GM21390 (cell line): ENCODE measurements around the gene EPN2.
"Not testable (repeated sequence)": the region's sequence is repeated elsewhere in the genome, so short reads cannot be mapped to it uniquely, and the experiment has no call there.

Experiments
- ATAC-seq: cut with Tn5 transposase; IDR thresholded peaks from one replicate; pipeline ENCODE4 v1.9.1; 2021; ENCODE audit not compliant: unreplicated experiment

EPN2 gene

DNA sequence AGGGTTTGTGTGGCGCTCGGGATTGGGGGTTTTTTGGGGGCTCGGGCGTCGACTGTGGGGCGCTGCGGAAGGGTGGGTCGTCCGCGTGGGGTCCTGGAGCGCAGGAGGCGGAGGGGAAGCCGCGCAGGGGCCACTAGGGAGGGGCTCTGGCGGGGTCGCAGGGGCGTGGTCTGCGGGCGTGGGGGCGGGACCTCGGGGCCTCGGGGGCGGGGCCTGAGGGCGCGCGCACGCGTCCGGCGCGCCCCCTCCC is at the start of gene EPN2:
Gene EPN2, plus strand, starts transcription at position 228 of the 250 bp plus-strand sequence. CDS start 45,754 bp downstream, outside the sequence.
- not testable (repeated sequence) for ATAC-seq

DNA sequence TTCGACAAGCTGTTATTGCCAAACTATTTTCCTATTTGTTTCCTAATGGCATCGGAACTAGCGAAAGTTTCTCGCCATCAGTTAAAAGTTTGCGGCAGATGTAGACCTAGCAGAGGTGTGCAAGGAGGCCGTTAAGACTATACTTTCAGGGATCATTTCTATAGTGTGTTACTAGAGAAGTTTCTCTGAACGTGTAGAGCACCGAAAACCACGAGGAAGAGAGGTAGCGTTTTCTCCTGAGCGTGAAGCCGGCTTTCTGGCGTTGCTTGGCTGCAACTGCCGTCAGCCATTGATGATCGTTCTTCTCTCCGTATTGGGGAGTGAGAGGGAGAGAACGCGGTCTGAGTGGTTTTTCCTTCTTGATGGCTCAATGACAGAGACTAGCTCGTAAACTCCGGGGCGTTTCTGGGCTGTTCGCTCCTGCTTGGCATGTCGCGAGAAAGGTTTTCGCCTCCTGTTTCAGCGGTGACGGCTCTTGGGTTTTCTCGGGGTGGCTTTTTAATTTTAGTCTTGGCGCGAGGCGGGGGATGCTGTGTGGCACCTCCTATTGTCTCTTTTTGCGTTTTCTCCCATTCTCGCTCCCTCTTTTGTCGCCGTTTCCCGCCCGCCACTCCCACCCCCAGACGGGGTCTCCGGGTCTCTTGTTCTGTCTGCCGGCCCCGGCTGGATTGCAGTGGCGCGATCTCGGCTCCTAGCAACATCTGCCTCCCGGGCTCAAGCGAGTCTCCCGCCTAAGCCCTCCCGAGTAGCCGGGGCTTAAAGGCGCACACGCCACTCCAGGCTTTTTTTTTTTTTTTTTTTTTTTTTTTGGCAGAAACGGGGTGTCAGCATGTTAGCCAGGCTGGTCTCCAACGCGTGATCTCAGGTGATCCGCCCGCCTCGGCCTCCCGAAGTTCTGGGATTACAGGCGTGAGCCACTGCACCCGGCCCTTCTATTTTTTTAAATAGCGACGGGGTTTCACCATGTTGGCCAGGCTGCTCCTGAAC is 49.0 kb upstream of the EPN2 start:
- ATAC-seq = not testable (repeated sequence)

DNA sequence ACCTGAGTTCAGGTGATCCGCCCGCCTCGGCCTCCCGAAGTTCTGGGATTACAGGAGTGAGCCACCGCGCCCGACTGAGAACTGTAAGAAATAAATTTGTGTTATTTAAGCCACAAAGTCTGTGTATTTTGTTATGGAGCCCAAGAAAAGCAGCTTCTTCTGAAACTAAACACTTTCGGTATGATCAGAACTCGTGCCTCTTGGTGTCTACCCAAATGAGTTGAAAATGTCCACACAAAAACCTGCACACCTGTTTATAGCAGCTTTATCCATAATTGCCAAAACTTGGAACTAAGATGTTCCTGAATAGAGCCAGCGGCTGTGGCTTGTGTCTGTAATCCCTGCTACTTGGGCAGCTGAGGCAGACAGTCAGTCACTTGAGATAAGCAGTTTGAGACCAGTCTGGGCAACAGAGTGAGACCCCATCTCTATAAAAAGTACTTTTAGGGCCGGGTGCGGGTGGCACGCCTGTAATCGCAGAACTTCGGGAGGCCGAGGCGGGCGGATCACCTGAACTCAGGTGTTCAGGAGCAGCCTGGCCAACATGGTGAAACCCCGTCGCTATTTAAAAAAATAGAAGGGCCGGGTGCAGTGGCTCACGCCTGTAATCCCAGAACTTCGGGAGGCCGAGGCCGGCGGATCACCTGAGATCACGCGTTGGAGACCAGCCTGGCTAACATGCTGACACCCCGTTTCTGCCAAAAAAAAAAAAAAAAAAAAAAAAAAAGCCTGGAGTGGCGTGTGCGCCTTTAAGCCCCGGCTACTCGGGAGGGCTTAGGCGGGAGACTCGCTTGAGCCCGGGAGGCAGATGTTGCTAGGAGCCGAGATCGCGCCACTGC is 48.1 kb upstream of the EPN2 start:
- ATAC-seq = not testable (repeated sequence)

DNA sequence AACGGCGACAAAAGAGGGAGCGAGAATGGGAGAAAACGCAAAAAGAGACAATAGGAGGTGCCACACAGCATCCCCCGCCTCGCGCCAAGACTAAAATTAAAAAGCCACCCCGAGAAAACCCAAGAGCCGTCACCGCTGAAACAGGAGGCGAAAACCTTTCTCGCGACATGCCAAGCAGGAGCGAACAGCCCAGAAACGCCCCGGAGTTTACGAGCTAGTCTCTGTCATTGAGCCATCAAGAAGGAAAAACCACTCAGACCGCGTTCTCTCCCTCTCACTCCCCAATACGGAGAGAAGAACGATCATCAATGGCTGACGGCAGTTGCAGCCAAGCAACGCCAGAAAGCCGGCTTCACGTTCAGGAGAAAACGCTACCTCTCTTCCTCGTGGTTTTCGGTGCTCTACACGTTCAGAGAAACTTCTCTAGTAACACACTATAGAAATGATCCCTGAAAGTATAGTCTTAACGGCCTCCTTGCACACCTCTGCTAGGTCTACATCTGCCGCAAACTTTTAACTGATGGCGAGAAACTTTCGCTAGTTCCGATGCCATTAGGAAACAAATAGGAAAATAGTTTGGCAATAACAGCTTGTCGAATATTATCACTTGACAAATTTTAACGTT is 47.3 kb upstream of the EPN2 start:
- not testable (repeated sequence) for ATAC-seq

DNA sequence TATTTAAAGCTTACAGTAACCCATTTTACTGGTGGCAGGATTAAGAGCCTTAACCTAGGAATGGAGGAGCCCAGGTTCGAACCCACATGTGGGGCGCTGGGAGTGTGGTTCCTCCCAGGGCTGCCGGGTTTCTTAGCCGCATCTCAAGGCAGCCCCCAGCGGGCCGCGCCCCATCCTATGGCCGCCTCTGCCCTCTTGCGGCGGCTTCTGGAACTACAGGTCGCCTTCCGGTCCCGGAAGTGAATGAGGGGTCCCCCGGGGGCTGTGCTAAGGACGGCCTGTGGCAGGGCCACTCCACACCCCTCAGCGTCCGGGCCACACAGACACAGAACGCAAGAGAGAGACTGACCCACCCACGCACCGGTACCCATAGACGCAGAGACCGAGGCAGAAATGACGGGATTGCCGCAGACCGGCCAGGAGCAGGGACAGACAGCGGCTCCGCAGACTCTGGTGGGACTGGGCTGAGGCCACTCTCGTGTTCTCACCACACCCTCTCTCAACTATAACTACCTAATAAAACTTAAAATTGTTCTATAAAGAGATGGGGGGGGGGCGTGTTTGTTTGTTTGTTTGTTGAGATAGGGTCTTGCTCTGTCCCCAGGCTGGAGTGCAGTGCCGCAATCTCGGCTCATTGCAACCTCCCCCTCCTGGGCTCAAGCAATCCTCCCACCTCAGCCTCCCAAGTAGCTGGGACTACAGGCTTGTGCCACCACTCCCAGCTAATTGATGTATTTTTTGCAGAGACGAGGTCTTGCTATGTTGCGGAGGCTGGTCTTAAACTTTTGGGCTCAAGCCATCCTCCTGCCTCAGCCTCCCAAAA is 40.6 kb upstream of the EPN2 start:
- ATAC-seq = not testable (repeated sequence)

DNA sequence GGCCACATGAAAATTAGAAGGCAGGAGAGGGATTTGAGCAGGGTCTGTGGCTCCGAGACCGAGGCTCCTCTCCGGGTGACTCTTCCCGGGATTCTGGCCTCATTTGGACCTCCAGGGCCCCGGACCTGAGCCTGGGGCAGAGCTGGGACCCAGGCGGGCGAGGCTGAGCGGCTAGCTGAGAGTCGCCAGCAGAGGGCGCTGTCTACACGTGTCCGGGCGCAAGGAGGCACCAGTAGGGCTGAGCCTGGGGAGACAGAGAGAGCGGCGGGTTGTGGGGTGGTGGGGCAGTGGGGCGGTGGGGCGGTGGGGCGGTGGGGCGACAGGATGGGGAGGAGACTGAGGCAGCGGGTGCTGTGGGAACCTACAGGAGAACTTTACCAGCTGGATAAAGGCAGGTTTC is 34.7 kb upstream of the EPN2 start:
- not testable (repeated sequence) for ATAC-seq

DNA sequence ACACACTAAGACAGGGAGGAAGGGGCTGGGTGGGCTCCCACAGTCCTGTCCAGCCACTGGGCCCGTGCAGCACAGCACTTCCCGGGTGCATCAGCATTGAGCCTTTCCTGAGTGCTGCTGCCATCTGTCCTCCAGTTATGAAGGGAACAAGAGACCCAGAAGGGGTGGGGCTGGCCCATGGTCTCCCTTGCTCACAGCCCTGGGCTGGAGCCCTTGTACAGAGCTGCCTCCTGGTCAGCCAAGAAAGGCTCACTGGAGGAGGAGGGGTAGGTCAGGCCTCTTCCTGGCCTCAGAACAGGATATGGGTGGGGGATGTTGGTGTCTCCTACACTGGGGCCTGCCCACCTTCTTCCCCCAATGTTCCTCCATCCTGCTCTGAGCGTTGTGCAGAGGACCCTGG is 33.7 kb upstream of the EPN2 start:
- ATAC-seq = not testable (repeated sequence)

DNA sequence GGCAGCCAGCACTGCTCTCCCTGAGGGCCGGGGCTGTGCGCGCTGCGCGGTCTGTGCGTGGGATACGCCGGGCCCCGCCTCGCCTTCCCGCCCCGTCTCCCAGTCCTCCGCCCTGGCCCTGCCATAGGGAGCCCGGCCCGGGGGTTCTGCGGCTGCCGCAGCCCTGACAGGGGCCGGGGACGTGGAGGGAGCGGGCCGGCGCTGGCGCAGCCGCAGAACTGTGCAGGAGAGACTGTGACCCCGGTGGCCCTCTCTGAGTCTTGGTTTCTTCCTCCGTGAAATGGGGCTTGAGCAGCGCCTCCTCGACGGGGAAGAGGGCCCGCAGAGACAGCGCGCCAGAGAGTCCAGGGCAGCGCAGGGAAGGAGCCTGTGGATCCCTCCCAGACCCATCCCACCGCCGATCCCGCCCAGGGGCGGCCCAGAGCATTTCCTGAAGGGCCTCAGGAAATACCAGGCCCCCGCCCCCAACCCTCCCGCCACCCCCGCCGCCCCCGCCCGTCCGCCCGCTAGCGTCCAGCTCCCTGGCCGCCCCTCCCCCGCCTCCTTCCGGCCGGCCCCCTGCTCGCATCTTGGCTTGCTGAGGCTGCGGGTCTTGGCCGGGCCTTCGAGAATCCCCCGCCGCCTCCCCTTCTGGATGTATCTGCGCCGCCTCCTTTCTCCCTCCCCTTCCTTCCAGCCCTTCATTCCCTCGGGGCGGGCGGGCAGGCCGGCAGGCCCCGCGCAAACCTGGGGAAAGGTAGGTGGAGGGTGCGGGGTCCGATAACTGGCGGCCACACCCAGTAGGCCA is 21.9 kb upstream of the EPN2 start:
- ATAC-seq = not testable (repeated sequence)

DNA sequence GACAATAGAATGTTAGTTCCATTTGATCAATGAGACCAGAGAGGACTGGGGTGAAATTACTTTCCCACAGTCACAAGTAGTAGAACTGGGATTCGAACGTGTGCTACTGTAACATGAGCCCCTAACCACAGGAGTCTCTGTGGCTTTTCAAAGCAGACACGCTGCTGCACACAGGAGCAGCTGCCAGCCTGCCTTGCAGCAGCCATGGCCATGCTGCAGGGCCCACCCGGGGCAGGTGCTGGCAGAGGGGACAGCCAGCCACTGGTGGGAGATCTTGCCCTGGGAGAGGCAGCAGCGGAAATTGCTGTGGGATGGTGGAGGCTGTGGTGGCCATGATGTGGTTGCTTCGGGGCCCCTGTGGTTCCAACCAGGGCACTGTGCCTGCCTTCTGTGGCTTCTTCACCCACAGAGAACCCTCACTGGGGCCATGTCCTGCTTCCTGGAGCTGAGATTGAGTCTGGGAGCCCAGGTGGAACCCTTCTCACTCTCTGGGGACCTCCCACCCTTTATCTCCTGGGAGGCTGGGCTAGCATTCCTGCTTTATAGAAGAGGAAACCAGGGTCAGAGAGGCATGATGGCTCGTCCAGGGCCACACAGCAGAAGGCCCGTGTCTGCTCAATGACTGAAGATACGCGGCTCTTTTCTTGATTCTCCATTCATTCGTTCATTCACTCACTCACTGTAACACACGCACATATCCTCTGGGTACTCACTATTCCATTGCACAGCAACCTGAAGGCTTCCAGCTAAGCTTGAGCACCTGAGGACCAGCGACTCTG is 20.8 kb upstream of the EPN2 start:
- not testable (repeated sequence) for ATAC-seq

DNA sequence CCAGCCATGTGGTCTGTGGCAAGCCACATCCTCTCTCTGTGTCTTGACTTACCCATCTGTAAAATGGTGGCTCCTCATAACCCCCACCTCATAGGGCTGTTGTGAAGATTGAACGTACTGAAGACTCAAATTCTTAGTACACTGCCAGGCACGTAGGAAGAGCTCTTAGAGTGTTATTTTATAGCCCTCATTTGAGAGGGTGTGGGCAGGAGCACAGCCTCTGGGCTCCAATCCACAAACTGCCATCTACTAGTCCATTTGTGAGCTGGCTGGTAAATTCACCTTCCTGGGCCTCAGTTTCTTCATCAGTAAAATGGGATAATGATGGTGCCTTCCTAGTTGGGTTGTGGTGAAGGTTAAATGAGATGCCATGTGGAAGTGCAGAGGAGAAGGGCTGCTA is 18.3 kb upstream of the EPN2 start:
- ATAC-seq = not testable (repeated sequence)

DNA sequence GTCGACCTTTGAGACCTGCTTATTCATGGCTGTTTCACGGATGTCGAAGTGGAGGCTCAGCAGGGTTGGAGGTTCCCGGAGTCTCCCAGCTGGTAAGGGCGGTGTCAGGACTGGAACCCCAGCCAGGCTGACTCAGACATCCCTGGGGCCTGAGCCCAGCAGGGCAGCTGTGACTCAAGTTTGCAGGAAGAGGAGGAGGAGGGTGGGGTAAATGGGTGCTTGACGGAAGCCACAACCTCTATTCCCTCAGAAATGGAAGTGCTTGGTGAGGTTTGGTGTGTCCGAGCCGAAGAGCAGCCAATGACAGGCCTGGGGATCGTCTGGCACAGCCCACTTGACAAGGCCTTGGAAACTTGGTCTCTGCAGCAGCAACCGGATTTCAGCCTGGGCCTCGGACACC is 17.8 kb upstream of the EPN2 start:
- ATAC-seq = not testable (repeated sequence)

DNA sequence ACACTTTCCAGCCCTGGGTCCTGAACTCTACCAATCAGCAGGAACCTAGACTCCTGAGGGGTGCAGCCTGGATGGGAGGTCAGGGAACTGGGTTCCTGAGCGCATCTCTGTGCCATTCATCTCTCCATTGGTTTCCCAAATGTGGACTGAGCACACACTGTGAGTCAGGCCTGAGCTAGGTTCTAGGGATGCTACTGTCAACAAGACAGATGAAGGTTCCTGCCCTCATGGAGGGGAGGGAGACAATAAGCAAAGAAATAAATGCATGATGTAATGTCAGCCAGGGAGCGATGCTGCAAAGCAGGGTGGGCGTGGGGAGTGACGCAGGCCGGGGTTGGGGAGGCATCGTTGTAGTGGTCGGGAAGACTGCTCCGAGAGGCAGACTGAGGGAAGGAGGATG is 17.0 kb upstream of the EPN2 start:
- not testable (repeated sequence) for ATAC-seq

DNA sequence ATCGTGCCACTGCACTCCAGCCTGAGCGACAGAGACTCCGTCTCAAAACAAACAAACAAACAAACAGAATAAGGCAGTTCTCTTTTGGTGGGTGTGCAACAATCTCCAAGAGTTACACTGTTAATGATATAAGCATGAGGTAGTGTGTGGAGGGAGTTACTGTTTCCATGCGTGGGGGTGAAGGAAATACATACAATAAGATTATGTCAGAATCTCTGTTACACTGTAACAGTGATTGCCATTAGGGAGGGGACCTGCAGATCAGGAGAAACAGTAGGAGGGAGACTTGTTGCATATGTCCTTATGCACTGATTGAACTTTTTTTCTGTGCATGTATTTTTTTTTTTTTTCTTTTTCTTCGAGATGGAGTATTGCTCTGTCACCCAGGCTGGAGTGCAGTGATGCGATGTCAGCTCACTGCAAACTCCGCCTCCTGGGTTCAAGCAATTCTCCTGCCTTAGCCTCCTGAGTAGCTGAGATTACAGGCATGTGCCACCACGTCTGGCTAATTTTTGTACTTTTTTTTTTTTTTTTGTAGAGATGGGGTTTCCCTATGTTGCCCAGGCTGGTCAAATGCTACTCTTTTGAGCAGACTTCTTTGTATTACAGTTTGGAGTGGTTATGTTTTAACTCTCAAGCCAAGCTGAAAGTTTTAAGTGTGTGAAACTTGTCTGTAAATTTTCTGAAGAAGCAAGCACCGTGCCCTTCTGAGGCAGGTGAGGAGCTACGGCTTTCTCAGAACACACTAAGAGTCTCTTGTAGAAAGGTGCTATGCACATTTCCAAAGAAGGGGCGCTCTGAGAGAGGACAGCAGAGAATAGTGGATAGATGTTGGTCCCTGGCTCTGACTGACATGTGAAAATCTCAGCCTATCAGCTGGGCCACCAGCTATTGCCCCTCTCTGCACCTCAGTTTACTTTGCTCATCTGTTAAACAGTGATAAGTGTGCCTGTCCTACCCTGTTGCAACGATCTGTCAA is 10.3 kb upstream of the EPN2 start:
- ATAC-seq = not testable (repeated sequence)

DNA sequence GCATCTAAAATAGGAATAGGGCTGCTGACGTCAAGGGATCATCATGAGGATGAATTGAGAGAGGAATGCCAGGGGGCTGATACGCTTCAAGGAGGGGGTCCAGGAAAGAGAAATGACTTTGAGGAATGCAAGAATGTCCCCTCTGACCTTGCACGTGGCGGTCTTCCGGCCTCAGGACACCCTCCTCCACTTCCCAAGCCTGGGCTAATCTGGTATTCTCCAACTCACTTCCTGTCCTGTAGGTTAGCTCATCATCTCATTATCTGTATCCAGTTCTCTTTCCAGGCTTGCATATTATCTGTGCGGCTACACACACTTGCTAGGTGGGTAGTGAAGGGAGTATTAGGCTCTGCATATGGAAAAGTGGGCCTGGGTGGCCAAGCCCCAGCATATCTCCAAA is 2.5 kb upstream of the EPN2 start:
- ATAC-seq = not testable (repeated sequence)

DNA sequence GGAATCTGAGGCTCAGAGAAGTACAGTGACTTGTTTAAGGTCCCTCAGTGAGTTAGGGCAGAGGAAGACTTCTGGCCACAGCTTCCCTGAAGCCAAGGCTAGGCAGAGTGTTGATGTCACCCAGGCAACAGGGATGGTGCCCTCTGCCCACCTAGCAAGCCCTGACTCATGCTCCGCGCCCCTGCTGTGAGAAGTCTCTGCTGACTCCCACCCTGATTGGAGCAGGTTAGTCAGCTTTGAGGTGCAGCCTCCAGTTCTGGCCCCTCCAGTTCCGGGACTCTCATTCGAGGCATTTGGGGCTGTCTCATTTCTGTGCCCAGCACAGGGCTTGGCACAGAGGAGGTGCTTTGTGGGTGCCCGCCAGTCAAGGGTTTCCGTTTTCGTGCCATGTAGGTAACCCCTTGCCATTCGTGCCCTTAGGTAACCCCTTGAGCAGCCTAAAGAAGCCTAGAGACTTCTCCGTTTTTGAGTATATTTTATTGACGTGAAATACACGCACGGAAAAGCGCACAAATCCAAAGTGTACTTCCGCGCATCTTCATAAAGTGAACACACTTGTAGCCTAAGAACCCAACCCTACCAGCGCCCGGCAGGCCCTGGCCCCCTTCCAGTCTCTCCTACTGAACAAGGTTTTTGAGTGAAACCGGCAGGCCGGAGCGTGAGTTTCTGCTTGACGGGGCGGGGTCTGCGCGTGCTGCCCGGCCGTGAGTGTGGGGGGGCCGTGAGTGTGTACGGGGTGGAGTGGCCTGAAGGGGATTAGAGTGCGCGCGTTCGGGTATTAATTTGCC is 621 bp upstream of the EPN2 start:
- not testable (repeated sequence) for ATAC-seq

DNA sequence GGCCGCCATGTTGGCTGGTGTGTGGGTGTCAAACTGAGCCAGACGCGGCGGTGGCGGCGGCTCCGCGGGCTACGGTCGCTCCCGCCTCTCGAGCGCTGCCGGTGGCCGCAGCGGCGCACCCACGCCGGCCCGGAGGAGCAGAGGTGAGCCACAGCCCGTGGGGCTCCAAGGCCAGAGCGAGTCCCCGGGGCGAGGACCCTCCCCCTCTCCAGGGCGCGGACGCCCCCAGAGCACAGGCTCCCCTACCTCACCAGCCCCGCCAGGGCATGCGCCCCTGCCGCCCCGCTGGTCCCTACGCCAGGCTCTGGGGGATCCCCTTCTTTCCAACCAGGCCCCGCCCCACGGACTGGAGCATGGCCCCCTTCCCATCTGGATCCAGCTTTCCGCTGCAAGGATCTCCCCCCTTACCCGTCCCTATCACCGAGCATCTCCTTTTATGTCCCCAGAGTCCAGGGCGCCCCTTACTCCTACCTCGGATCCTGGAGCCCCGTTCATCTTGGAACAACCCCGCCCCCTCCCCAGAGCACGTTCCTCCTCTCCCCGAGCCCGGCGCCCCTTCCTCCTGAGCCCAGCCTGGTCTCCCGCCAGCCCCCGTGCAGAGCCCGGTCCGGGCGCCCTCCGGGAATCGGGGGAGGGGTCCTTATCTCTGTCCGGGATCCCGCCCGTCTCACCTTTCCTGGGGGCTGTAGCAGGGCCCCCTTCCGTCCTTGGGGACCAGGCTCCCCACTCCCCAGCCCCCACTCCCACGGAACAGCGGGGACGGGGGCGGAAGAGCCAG is 412 bp downstream of the EPN2 start:
- ATAC-seq = no peak
